GM19328 (cell line): ENCODE measurements around the gene PPP1R14C.

Experiments used
- ATAC-seq: cut with Tn5 transposase; IDR thresholded peaks from one replicate; pipeline ENCODE4 v1.9.1; 2021; ENCODE audit warnings: mild to moderate bottlenecking, moderate library complexity; ENCODE audit not compliant: unreplicated experiment

The PPP1R14C gene, protein sequence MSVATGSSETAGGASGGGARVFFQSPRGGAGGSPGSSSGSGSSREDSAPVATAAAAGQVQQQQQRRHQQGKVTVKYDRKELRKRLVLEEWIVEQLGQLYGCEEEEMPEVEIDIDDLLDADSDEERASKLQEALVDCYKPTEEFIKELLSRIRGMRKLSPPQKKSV

GRCh38 chr6:150142670-150143515 is at the start of gene PPP1R14C:
Gene PPP1R14C, plus strand, starts transcription at chr6:150143044. Its CDS starts 149 bp downstream, at chr6:150143193.
- ATAC-seq, result no peak

DNA sequence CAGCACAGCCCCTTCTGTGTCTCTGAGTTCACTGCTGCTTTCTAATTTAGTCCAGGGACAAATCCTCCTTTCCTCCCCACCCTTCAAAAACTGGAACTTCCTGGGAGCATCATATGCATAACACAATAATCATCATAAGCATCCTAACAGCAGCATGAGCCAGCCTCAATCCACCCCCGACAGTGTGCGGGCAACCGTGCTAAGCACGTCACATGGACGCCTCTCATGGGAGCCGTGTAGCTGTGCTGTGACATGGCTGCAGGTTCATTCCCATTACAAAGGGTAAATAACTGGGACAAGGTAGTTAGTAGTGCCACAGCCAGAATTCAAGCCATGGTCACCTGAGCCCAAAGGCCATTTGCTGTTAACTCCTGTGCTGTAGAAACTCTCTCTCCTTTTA is 49.4 kb upstream of the PPP1R14C start:
- ATAC-seq, result no peak

GRCh38 chr6:150098155-150098554 is 44.7 kb upstream of the PPP1R14C start:
- ATAC-seq, result no peak

DNA sequence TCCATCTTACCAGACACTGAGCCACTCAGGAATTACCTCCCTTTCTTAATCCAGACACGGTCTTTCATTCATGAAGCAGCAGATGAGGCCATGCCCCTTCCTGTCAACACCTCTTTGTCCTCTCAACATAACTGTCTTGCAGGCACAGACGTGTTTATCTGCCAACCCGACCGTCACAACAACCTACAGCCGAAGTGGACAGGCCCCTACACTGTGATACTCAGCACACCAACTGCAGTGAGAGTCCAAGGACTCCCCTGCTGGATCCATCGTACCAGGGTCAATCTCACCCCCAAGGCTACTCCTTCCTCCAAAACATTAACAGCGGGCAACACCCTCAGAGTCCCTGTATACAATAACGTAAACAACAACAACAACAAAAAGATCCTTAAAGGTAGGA is 43.3 kb upstream of the PPP1R14C start:
- ATAC-seq, result no peak

- ATAC-seq, result no peak
Observed at GRCh38 chr6:150099953-150100352, 42.9 kb upstream of the PPP1R14C start.

DNA sequence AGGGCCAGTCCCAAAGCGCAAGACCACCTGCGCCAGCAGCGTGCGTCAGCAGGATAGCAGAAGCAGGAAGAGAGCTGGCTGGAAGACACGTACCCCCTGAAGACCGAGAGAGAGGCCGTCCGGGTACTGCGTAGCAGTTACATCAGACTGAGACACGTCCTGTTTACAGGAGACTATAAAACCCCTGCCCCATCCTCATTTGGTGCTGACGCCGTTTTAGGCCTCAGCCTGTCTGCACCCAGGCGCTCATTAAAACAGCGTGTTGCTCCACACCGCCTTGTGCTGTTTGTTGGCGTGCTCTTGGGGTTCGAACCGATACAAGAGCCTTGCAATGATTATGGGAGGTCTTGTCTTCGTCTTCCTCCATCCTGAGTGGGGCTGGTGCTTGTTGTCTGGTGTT is 42.1 kb upstream of the PPP1R14C start:
- no peak for ATAC-seq

DNA sequence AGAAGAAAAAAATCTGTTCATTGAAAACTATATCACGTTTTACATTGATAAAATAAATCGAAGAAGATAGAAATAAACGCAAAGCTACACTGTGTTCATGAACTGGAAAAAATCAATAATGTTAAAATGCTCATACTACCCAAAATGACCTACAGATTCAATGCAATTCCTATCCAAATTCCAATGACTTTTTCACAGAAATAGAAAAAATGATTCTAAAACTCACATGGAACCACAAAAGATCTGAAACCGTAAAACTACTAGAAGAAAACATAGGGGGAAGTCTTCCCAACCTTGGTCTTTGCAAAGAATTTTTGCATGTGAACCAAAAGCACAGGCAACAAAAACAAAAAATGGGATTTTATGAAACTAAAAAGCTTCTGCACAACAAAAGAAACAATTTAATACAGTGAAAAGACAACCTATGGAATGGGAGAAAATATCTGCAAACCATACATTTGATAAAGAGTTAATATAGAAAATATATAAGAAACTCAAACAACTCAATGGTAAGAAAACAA is 40.0 kb upstream of the PPP1R14C start:
- no peak for ATAC-seq

GRCh38 chr6:150112233-150112632 is 30.6 kb upstream of the PPP1R14C start:
- no peak for ATAC-seq

GRCh38 chr6:150115769-150116168 is 27.1 kb upstream of the PPP1R14C start:
- no peak for ATAC-seq

- ATAC-seq, result no peak
Observed at GRCh38 chr6:150116200-150116800, 26.5 kb upstream of the PPP1R14C start.

DNA sequence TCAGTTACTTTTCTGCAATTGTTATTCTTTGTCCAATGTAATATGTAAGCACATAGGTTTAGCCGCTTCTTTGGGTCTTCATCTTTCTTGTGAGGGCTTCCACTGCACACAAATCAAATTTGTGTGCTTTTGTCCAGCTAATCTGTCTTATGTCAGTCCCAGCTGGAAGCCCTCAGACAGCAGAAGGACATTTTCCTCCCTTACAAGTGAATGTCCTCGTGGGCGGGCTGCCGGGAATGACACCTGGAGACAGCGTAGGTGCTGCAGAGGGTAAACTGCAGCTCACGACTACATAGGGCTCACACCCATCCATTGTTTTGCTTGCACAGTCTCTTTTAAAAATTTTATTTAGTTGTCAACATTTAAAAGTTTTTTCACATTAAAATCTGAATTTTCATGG is 24.6 kb upstream of the PPP1R14C start:
- ATAC-seq, result no peak

DNA sequence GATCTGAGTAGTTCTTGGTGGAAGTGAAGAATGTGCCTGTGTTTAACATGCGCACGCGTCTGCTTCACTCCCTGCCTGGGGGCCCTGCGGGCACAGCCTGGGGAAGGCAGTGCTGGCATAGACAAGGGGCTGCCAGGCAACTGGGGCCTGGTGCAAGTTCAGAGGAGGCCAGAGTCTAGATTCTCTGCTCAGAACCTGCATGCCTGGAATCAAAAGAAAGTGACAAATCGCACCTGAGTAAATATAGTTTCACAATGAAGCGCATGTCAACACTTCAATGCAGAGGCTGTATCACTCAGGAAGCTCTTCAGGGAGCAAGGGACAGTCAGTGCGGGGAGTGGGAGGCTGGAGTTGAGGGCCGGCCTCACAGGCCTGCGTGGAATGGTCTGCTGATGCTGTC is 24.2 kb upstream of the PPP1R14C start:
- ATAC-seq, result no peak

GRCh38 chr6:150119173-150119572 is 23.7 kb upstream of the PPP1R14C start:
- no peak for ATAC-seq

DNA sequence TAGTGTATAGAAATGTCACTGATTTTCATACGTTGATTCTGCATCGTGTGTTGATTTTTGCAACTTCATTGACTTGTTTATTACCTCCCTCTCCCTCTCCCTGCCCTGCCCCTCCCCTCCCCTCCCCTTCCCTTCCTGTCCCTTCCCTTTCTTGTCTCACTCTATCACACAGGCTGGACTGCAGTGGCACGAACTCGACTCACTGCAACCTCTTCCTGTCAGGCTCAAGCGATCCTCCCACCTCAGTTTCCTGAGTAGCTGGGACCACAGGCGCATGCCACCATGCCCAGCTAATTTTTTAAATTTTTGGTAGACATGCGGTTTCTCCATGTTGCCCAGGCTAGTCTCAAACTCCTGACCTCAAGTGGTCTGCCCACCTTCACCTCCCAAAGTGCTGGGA is 19.2 kb upstream of the PPP1R14C start:
- no peak for ATAC-seq

DNA sequence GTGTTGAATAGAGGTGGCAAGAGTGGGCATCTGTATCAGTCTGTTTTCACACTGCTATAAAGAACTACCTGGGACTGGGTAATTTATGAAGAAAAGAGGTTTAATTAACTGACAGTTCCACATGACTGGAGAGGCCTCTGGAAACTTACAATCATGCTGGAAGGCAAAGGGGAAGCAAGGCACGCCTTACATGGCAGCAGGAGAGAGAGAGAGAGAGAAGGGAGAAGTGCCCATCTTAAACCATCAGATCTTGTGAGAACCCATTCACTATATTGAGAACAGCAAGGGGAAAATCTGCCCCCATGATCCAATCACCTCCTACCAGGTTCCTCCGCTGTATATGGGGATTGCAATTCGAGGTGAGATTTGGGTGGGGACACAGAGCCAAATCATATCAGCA is 18.6 kb upstream of the PPP1R14C start:
- ATAC-seq, result no peak

- ATAC-seq, result no peak
Observed at GRCh38 chr6:150126641-150127291, 16.1 kb upstream of the PPP1R14C start.

DNA sequence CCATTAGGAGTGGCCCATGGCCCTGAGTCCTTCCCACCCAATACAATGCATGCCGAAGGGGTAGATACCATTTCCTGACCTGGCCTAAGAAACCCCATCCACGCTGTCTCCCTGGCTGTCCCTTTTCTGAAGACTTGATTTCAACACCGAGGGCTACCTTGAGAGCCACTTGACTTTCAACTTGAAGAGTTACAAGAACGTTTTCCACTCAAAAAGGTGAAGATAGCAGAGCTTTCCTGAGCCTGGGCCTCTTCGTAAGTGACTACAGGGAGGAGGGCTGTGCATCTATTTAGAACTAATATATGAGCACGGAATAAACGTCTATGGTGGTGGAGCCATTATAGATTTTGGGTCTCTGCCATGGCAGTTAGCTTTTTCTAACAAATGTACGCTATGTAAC is 14.4 kb upstream of the PPP1R14C start:
- ATAC-seq, result no peak

DNA sequence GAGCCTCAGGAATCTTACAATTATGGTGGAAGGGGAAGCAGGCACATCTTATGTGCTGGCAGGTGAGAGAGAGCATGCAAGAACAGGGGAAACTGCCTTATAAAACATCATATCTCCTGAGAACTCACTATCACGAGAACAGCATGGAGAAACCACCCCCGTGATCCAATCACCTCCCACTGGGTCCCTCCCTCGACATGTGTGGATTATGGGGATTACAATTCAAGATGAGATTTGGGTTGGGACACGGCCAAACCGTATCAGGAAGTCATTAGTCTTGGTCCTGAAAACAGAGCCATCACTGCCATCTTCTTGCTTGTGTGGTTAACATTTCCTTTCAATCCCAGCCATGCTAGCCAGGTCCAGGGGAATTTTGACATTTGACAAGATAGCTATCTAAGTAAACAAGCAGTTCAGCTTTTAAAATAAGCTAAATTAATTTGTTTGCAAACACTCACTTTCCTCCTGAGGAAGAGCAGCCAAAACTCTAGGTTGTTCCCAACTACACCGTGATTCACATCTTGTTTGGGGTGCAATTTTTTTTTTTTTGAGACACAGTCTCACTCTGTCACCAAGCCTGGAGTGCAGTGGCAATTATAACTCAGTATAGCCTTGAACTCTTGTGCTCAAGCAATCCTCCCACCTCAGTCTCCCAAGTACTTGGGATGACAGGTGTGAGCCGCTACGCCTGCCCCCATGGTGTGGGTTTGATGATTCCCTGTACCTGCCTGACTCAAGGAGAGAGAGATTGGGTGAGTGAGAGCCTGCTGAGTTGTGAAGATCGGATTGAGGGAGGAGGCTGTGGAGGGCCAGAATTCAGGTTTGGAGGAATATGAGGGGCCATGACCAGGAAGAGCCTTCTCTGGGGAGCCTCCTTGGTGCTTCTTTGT is 13.0 kb upstream of the PPP1R14C start:
- ATAC-seq, result no peak

DNA sequence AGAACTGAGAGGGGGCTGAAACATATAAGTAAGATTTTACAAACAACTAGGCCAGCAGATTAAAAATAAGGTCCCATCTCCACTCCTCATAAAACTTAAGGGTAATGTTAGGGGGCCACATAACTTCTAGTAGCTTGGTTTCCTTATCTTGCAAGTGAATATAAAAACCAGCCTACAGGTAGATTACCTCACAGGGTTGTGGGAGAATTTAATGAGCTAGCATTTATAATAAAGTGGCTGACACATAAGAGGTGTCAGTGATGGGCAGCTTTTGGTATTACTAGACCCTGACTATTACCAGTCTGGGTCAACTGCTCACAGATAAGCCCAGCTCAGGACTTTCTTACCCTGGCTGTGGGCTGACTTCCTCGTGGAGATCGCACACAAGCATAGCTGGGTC is 9.2 kb upstream of the PPP1R14C start:
- no peak for ATAC-seq

DNA sequence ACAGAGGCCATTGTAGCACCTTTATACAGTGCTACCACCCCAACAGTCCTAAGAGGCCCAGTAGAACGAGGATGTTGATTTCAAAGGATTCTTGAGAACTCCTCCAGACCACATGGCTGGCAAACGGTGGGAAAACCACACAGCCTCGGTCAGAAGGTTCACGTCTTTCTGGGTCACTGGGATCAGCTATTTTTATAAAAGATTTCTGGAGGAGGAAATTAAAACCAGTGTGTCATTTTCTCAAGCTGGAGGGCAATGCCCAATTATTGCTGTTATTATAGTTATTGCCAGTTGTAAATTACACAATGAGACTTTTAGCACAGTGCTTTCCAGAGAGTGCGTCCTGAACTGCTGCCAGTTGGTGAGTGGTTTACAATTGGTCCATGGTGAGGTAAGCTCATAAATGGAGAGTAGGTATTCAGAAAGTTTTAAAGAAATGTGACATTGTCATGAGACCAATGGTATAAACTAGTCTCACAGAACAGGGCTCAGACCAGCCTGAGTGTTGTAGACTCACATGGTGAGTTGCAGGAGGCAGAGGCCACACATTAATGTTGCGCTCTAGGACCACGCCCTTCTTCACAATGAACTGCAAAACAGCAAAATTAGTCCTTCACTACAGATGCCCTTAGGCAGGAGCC is 8.4 kb upstream of the PPP1R14C start:
- no peak for ATAC-seq
